KOPT-K1 (cell line): ENCODE measurements around the gene C1orf167.

Experiments used
- H3K27ac ChIP-seq: fragments of 200-600 bp; sonication (generic); 2 replicates; pipeline ENCODE4 v1.5.1; 2016; ENCODE audit warnings: antibody characterized with exemption, mild to moderate bottlenecking, low read depth, low read length; ENCODE audit not compliant: poor library complexity, severe bottlenecking
- H3K36me3 ChIP-seq: fragments of 200-600 bp; sonication (generic); 2 replicates; pipeline ENCODE4 v1.5.1; 2017; ENCODE audit warnings: antibody characterized with exemption, mild to moderate bottlenecking, low read length, moderate library complexity; ENCODE audit not compliant: insufficient read depth
- H3K9me3 ChIP-seq: fragments of 200-600 bp; sonication (generic); 2 replicates; pipeline ENCODE4 v1.5.1; 2017; ENCODE audit warnings: antibody characterized with exemption, low read length, mild to moderate bottlenecking; ENCODE audit not compliant: insufficient read depth, poor library complexity, severe bottlenecking

C1orf167 gene

DNA sequence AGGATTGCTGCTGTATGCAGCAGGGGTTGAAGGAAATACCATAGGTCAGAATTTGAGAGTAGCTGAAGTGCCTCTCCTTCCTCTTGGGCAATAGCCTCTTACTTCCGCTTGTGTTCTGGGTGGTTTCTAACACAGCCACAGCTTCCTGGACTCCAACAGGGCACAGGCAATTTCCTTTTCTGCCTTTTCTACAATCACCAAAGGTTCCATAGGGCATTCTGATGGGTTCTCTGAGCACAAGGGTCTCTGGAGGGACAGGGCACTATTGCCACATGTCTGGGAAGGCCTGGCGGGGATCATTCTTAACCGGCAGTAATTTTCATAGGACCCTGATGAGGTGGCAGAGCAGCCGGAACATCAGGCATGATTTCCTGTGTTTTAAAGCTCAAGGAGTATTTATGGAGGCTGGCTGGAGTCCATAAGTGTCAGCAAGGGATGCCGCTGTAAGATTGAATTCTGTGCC is 31.5 kb upstream of the C1orf167 start:
- H3K27ac ChIP-seq, result peak overlapping the region; percentile 70
- H3K9me3 ChIP-seq, result no peaks in the 10 kb centered on the region

DNA sequence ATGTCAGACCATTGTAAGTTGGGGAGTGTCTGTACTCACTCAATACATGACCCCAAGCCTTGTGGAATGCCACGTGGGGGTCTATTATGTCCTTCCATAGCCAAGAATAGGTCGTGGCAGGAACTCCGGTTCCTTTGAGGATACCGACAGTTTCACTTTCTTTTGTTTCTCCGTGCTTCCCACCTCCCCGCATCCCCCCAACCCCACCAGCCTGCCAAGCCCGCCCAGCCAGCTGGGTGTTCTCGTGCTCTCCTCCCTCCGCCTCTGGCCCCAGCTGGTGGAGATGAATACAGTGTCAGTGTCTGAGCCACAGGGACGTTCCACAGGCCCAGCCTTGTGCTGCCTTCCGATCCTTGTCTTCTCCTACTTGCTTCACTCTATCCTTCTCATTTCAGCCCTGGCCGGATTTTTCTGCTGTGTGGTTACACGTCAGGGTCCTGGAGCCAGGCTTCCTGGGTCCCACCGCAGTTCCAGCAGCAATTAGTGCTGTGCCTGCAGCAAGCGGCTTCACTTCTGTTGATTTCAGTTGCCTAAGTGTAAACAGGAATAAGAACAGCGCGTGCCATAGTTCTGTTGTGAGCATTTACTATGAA is 30.2 kb upstream of the C1orf167 start:
- peak overlapping the region; percentile 70 for H3K27ac ChIP-seq

More for the DNA sequence above, 31.5 kb upstream of the C1orf167 start:
- H3K36me3 ChIP-seq, result no peaks in the 10 kb centered on the region

DNA sequence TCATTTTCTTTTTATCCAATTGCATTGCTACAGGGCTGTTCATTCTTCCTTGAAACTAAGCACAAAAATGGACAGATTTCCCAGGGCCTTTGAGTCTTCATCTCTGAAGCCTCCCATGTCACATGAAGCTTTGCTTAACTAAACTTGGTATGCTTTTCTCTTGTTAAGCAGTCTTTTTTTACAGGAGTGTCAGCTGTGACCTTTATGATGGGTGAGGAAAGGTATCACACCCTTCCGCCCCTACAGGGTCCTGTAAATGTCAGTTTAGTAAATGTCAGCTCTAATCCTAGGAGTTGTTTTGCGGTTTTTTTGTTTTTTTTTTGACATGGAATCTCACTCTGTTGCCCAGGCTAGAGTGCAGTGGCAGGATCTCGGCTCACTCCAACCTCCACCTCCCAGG is 28.7 kb upstream of the C1orf167 start:
- Histone ChIP-seq H3K27ac (no peak overlapping the region), H3K36me3 (no peaks in the 10 kb centered on the region)

More for the DNA sequence above, 30.2 kb upstream of the C1orf167 start:
- Histone ChIP-seq H3K9me3 (no peaks in the 10 kb centered on the region), H3K36me3 (no peaks in the 10 kb centered on the region)

DNA sequence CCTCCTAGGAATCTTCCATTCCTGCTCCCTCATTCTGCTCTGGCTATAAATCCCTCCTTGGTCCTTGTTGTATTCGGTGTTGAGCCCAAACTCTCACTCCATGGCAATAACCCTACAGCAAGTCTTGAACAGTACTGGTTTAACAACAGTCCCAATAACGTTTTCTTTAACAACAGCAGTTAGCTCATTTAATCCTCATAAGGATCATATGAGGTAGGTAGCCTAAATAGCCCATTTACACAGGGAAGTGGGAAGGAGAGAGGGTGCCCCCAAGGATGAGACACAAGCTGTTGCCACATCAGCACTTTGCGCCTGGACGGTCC is 26.5 kb upstream of the C1orf167 start:
- no peak overlapping the region for H3K27ac ChIP-seq
- no peaks in the 10 kb centered on the region for H3K36me3 ChIP-seq

More for the DNA sequence above, 28.7 kb upstream of the C1orf167 start:
- H3K9me3 ChIP-seq, result no peaks in the 10 kb centered on the region

DNA sequence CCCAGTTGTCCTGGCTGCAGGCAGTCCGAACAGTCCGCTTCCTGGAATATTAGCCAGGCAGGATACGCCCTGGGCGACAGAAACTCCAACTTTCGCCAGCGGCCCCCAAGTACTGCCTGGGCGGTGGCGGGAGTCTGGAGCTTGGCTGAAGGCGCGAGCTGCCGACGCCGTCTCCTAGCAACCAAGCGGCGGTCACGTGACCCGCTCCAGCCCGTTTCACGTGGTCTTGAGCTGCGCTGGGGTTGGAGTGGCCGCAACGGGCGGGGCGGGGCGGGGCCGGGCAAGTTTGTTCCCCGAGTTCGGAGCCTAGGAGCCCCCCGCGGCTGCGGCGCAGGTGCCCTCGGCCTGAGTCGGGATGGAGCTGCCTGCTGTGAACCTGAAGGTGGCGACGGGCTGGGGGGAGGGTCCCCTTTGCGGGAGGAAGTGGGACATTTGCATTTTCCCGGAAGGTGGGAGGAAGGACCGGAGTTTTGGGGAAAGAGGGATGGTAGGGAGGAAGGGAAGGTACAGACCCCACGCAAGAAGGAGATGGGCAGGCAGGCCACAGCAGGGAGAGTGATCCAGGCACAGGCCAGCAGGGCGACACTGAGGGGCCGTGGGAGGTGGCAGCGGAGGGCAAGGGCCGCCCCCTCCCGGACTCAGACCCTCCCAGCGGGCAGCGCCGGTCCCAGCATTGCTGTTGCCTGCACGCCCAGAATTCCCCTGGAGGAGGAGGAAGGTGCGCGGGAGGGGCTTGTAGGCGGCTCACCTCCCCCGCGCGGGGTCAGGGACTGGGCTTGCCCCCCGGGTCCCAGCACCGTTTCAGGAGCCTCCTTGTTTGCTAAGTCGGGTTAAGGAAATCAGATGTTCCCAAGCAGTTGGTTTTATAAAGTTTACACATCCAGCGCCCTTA is 25.9 kb upstream of the C1orf167 start, which contains the start of gene AGTRAP:
AGTRAP (plus strand) TSS at position 283 of the 892 bp plus-strand sequence; CDS start at position 356, 73 bp downstream.
- peak within 1 kb of the TSS; percentile 61 for H3K27ac ChIP-seq
- no peaks in the 10 kb centered on the region for H3K9me3 ChIP-seq

More for the DNA sequence above, 26.5 kb upstream of the C1orf167 start:
- no peaks in the 10 kb centered on the region for H3K9me3 ChIP-seq

DNA sequence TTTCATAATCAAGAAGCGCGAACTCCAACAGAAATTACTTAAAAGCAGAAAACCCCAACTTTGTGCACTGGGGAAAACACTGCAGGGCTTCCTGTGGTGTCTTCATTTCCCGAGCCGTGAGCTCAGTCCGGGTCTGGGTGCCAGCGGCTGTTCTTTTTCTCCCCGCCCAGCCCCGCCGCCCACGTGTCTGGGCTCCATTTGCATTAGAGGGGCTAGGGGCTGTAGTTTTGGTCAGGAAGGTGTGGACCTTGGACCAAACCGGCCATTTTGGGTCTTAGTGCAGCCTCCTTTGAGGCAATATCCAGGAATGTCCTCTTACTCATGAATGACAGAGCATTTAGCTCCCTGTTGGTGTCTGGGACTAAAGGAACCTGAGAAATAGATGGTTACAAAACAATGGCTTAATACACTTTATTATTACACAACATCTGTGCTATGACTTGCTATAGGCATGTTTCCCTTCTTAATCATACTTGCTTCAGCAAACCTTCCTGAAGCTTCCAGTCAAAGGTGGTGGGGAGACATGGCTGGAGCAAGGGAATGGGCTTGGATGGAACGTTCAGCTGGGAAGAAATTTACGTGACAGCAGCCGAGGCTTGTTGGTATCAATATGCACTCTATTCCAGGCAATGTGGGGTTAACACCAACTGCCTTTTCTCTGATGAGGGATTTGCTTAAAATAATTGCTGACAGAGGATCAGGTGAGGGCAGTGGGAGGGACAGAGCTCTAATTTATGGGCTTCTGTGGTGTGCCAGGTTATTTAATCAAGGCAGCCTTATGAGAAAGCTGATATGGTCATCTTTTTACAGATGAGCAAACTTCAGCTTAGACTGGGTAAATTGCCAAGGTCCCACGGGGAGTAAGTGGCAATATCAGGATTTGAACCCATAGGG is 25.0 kb upstream of the C1orf167 start:
- no peaks in the 10 kb centered on the region for H3K36me3 ChIP-seq
- no peaks in the 10 kb centered on the region for H3K9me3 ChIP-seq
- H3K27ac ChIP-seq, result peak overlapping the region; percentile 61

More for the DNA sequence above, 25.9 kb upstream of the C1orf167 start, which contains the start of gene AGTRAP:
- H3K36me3 ChIP-seq, result no peaks in the 10 kb centered on the region

DNA sequence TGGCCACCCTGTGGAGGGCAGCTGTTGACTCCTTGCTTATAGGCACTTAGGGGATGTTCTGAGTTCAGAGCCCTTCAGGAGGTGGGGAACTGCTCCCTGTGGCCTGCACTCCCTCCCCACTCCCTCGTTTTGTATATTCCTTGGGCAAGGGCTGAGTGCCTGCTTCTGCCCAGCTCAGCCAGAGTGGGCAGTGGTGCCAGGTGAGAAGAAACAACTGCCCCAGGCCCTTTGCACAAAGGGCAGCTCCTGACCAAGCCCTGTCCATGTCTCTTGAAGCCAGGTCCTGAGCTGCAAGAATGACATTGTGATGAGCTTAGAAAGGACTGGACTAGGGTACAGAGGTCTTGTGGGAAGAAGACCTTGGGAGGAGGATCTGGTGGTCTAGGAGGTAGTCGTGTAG is 23.9 kb upstream of the C1orf167 start:
- Histone ChIP-seq H3K36me3 (no peaks in the 10 kb centered on the region), H3K27ac (no peak overlapping the region), H3K9me3 (no peaks in the 10 kb centered on the region)

DNA sequence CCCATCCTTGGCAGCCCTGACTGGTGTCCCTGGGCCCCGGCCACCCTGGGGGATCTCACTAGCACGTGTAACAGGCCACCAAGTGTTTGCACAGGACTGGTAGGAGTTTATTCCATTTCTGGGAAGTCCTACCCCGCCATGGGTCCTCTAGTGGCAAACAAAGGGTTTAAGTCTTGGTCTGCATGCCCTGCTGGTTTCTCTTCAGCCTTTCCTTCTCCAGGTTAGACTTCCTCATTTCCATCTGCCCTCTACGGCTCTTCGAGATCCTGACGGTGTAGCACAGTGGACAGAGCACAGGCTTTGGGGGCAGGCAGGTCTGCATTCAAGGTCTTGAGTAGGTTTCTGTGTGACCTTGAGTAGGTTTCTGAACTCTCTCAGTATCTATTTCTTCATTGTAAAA is 23.2 kb upstream of the C1orf167 start:
- Histone ChIP-seq H3K9me3 (no peaks in the 10 kb centered on the region), H3K27ac (no peak overlapping the region), H3K36me3 (no peaks in the 10 kb centered on the region)

DNA sequence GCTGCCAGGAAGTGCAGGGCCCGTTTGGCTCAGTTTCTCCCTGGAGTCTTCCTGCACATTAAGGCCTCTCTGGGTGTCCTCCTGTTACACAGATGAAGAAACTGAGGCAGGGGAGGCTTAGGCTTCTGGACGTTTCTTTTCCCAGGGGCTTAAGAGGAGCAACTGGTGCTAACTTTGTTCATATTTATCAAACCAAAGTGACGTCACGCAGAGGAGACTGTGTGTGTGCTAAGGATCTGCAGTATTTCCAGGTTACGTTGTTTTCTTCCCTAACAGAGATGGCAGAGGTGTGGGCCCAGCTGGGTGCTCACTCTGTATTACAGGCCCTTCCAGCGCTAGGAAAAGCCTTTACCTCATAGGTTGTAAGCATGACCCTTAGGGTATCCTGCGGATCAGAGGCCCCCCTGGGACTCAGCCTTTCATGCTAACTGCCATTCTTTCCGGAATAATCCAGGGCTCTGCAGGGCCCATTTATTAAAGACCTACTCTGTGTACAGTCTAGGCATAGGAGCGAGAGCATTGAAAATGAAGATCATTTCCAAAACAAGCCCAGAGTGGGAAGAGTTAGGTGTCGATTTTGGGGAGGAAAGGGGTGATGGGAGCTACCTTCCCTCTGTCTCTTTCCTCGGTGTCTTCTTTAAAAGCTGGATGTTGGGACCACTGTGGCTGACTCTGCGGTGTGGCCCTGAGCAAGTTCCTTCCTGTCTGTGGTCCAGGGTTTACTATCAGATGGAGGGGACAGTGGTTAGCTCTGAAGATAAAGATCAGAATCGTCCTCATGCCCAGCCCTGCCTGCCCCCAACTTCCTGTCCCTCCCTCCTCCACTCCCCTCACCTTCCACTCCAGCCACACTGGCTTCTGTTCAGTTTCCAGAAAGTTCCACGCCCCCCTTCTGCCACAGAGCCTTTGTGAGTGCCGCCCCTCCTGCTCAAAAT is 21.5 kb upstream of the C1orf167 start:
- H3K36me3 ChIP-seq, result no peaks in the 10 kb centered on the region
- no peaks in the 10 kb centered on the region for H3K9me3 ChIP-seq
- no peak overlapping the region for H3K27ac ChIP-seq

DNA sequence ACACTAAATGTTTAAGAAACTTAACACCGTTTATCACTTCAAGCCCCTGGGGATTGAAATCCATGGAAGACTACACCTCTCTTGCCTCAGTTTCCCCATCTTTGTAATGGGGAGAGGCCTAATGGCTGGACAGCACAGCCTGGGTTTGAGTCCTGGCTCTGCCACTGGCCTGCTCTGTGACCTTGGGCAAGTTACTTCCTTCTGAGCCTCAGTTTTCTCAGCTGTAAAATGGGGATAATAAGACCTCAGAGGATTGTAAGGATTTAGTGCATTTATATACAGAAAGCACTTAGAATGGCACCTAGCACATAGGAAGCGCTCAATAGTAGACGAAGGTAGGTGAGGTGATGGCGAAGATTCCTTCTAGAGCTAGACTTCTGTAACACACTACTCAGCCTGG is 20.5 kb upstream of the C1orf167 start:
- Histone ChIP-seq H3K27ac (no peak overlapping the region), H3K36me3 (no peaks in the 10 kb centered on the region), H3K9me3 (no peaks in the 10 kb centered on the region)

DNA sequence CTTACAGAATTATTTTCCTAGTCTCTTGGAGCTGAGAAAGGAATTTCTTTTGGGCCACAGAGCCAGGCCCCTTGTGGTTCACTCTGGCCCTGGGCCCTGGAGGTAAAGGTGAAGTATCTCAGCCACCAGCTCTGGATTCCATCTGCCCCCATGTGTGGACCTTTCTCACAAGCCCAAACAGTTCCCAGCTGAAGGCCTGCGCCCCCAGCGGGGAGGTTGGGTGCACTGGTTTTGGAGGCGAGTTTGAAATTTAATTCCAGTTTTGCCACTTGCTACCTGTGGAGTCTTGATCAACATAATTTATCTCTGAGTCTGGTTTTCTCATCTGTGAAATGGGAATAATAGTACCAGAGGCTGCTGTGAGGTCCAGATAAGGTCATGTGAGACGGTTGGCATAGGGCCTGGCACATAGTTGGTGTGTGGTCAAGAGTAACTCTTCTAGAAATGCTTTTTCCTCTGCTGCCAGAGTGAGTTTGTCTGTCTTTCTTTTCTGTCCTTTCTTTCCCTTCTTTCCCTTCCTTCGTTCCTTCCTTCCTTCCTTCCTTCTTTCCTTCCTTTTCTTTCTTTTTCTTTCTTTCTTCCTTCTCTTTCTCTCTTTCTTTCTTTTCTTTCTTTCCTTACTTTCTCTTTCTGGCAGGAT is 20.0 kb upstream of the C1orf167 start:
- no peaks in the 10 kb centered on the region for H3K36me3 ChIP-seq
- H3K9me3 ChIP-seq, result no peaks in the 10 kb centered on the region
- no peak overlapping the region for H3K27ac ChIP-seq

DNA sequence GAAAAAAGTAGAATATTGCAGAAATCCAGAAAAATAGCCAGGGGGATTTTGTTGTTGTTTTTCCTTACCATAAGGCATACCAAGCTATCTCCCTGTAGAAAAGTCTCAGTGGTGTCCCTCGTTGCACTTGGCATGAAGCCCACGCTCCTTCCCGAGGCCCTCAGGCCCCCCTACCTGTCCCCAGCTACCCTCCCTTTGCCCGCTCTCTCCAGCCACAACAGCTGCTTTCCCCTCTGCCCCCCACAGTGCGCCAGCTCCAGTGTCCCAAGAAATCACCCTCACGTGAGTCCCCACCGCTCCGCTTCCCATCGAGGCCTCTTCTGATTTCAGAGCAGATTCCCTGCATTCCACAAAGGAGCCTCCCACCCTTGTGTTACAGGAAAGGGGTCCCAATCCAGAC is 17.7 kb upstream of the C1orf167 start:
- H3K36me3 ChIP-seq, result no peaks in the 10 kb centered on the region
- no peaks in the 10 kb centered on the region for H3K9me3 ChIP-seq
- H3K27ac ChIP-seq, result no peak overlapping the region

DNA sequence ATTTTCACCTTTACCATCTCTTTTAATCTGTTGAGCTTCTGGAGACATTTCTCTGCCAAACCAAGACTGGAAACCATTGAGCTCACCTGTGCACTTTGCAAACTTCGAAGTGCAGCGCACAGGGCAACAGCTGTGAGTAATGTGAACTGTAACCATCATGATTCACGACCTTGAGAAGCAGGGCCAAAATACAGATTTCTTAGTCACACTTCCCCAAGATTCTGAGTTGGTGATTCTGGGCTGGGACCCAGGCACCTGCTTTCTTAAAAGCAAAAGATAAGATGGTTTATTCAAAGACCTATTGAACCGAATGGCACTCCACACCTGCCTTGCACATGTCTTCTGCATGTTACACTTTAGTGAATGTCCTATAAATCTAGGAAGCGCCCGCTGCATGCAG is 15.9 kb upstream of the C1orf167 start:
- no peaks in the 10 kb centered on the region for H3K36me3 ChIP-seq
- no peaks in the 10 kb centered on the region for H3K9me3 ChIP-seq
- no peak overlapping the region for H3K27ac ChIP-seq
